Measurements from ENCODE around the gene CELF4. TPM values are rescaled to one million over a fixed set of nuclear protein-coding genes. Genes with fewer than 3 reads are reported as not detected.

The CELF4 gene
- total and polyA plus RNA-seq, 2 donors (not counting 3 experiments of a cell fraction or from before 2014, with no cell fraction given), result not detected

DNA sequence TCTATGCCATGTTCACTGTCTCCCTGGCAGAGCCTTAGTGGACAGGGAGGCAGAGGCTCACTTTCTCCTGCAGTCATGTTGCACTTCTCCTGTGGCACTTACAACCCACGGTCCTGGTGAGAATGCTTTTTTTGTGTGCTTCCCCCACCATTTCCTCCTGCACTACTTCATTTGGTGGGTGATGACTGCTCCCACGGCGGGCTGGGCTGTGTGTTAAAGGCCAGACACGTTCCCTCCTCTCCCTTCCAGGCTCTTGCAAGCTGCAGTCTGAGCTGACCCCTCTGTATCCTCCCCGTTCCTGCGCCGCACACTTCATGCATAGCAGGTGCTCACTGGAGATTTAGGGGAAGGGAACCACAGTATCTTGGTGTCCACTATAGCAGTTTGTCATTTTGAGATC lies 170.5 kb downstream of the CELF4 start:
- no TSS peak for BruUV-seq (replicated peaks)
- H3K27ac ChIP-seq (ENCODE audit: insufficient read depth, low read depth, low read length), result no peak overlapping the region
- H3K9ac ChIP-seq (replicated peaks; ENCODE audit: extremely low read depth, insufficient read depth, low read length), result no peak overlapping the region
- intact Hi-C loops (cut with micrococcal nuclease) (no loop called here), dilution Hi-C loops (cut with MboI; ENCODE audit: extremely low pct_ligation_motif_present, low sequenced_read_pairs) (no loop called here)
- H3K27me3 ChIP-seq (ENCODE audit: control insufficient read depth in 2 of 2, insufficient read depth in 2 of 2, low read length in 2 of 2), result peaks cover 0 to 12% of the 10 kb centered on the region in 2 experiments
- H3K4me1 ChIP-seq (ENCODE audit: control insufficient read depth, extremely low read depth, insufficient read depth, low read length), result peaks cover 3% of the 10 kb centered on the region
- H3K36me3 ChIP-seq (ENCODE audit: control insufficient read depth in 2 of 2, extremely low read depth in 1 of 2, insufficient read depth in 2 of 2, low read length in 2 of 2), result no peaks in the 10 kb centered on the region
- POLR2A ChIA-PET, result no interaction called here
- H3K79me2 ChIP-seq (ENCODE audit: control insufficient read depth, insufficient read depth, low read length), result no peaks in the 10 kb centered on the region
- H4K20me1 ChIP-seq (replicated peaks; ENCODE audit: control insufficient read depth, extremely low read depth, insufficient read depth, low read length), result no peaks in the 10 kb centered on the region
- FAIRE-seq, result no peak
- no peak for TF ChIP-seq JUN (IDR thresholded peaks at IDR 0.05; ENCODE audit: borderline replicate concordance, insufficient read depth, insufficient read length, low read depth)
- no peak for TF ChIP-seq CTCF (IDR thresholded peaks at IDR 0.05; ENCODE audit: extremely low read depth in 1 of 2, insufficient read depth in 1 of 2, low read depth in 1 of 2, low read length in 2 of 2)
- TF ChIP-seq FOS (IDR thresholded peaks at IDR 0.05; ENCODE audit: borderline replicate concordance, insufficient read depth, low read length), result no peak
- TF ChIP-seq POLR2A (IDR thresholded peaks at IDR 0.05; ENCODE audit: low read depth, low read length), result no peak
- TF ChIP-seq MYC (IDR thresholded peaks at IDR 0.05; ENCODE audit: low read depth, low read length), result no peak
- no peak for TF ChIP-seq GATA2 (IDR thresholded peaks at IDR 0.05; ENCODE audit: insufficient read depth, insufficient read length, low read depth, low read length)
- no peak for TF ChIP-seq POLR2AphosphoS5 (IDR thresholded peaks at IDR 0.05; ENCODE audit: insufficient read depth, low read depth, low read length)
- no peak for TF ChIP-seq MAX (IDR thresholded peaks at IDR 0.05; ENCODE audit: insufficient read depth, insufficient read length)
- TF ChIP-seq EZH2 (IDR thresholded peaks at IDR 0.05; ENCODE audit: borderline replicate concordance, low read depth, low read length, severe bottlenecking), result no peak
- no peak overlapping the region for H3K4me3 ChIP-seq (replicated peaks in 1 of 3; ENCODE audit: insufficient read depth in 1 of 3, low read depth in 1 of 3, low read length in 3 of 3)
- H3K9me3 ChIP-seq (replicated peaks; ENCODE audit: control insufficient read depth, insufficient read depth, low read length), result no peaks in the 10 kb centered on the region
- no peaks in the 10 kb centered on the region for H3K9me1 ChIP-seq (replicated peaks; ENCODE audit: control insufficient read depth, extremely low read depth, insufficient read depth, low read length)
- H2AFZ ChIP-seq (ENCODE audit: low read depth, low read length), result no peak overlapping the region
- no peak for DNase-seq (ENCODE audit: low read depth, low spot score)
- CTCF ChIA-PET, result no interaction called here
- H3K4me2 ChIP-seq (ENCODE audit: insufficient read depth, low read length), result no peak overlapping the region
